Ovary (tissue), 10 donors: ENCODE measurements around the gene ANKUB1. TPM values are rescaled to one million over a fixed set of nuclear protein-coding genes. Genes with fewer than 3 reads are reported as not detected.
"Not testable (repeated sequence)": the region's sequence is repeated elsewhere in the genome, so short reads cannot be mapped to it uniquely, and the experiment has no call there.

ENCODE experiments used
- DNase-seq, 5 donors: peaks; one replicate each; pipeline ENCODE4 v3.0.0-alpha.2; 2019 to 2020
- H3K27ac ChIP-seq, 2 donors: fragments of 200-600 bp; one replicate each; pipeline versions ENCODE4 v1.5.1 to v1.8.0; 2019 to 2022
- H3K27me3 ChIP-seq: fragments of 200-600 bp; one replicate; pipeline ENCODE4 v1.8.0; 2022
- H3K36me3 ChIP-seq: fragments of 200-600 bp; sonication (generic); one replicate; pipeline ENCODE4 v1.5.1; 2019
- H3K4me1 ChIP-seq: one replicate; pipeline ENCODE4 v1.8.1; 2013; ENCODE audit warnings: mild to moderate bottlenecking, moderate library complexity; ENCODE audit not compliant: insufficient read depth
- H3K4me3 ChIP-seq: fragments of 200-600 bp; sonication (generic); one replicate; pipeline ENCODE4 v1.5.1; 2017
- H3K9me3 ChIP-seq, 2 donors: fragments of 200-600 bp in 1 of 2; sonication (generic) in 1 of 2; one replicate each; pipeline versions ENCODE4 v1.5.1 to v1.8.1; 2013 to 2019; ENCODE audit warnings: mild to moderate bottlenecking in 1 of 2, moderate library complexity in 1 of 2
- EP300 ChIP-seq: sonication (generic); formaldehyde crosslinking; IDR thresholded peaks from one replicate; pipeline ENCODE4 v1.6.1; 2017; ENCODE audit warnings: antibody characterized with exemption
- POLR2A ChIP-seq: fragments of 450-650 bp; IDR thresholded peaks from one replicate; pipeline ENCODE4 v1.6.1; 2017; ENCODE audit warnings: antibody characterized with exemption, mild to moderate bottlenecking, moderate library complexity
- WGBS, 3 donors: extraction: QIAGEN DNeasy Blood & Tissue Kit in 1 of 3; methylation state at CpG; one replicate each; pipeline versions ENCODE4 v1.1.5 to v1.1.7; 2013 to 2017; 5-methylcytosine and 5-hydroxymethylcytosine counted together
- intact Hi-C, 4 donors: fragments of 100-400 bp; cut with DNase I; formaldehyde crosslinking; loops; one replicate each; pipeline versions ENCODE4 v1.11.0 to v1.15.1; 2022 to 2023
- long read RNA-seq, 3 donors: library from polyadenylated mRNA in 2 of 3; unstranded in 2 of 3; transcript quantifications; one replicate each; pipeline ENCODE4 v2.0.0 and lab custom pipeline, GENCODE V29; 2021 to 2026
- polyA plus RNA-seq, 2 donors: library from polyadenylated mRNA; stranded (reverse); fragments of 200-250 nt in 1 of 2; fragments of 350-450 nt in 1 of 2; fragmentation: Illumina TruSeq in 1 of 2; extraction: RNeasy Lipid Tissue Mini Kit (QIAGEN cat#74804) in 1 of 2; gene quantifications; one replicate each; pipeline ENCODE4 v1.2.3, GENCODE V29; 2013 to 2014
- total RNA-seq, 7 donors: library from RNA; depleted of rRNA in 2 of 7; stranded (reverse); fragments of >200 nt in 2 of 7; fragmentation: NEBNext Ultra II Directional in 3 of 7; extraction: Animal tissue kit (Norgen Biotek cat#: 25700) in 3 of 7; gene quantifications; one replicate each; pipeline versions ENCODE4 v1.1.0 to v1.2.4, GENCODE V29; 2016 to 2023
- TF ChIP-seq, protein P1 (sequence below), 3 donors: fragments of 450-650 bp in 2 of 3; fragments of 200-600 bp in 1 of 3; IDR thresholded peaks; one replicate each; pipeline versions ENCODE4 v1.5.1 to v1.8.0; 2016 to 2022; ENCODE audit warnings: antibody characterized with exemption in 3 of 3, mild to moderate bottlenecking in 1 of 3
- donor health status: DM: no; HTN: no; CAD: no; lungs with moderate emphysema.
- donor health status: DM: no; HTN: no; CAD: no.
- donor health status: Bipolar disorder and iron deficiency.
- donor health status: DM: yes; HTN: yes; CAD: no.
- donor health status: DM: no; HTN: no; CAD: no.
- donor health status: DM: yes; HTN: yes; CAD: no.

ANKUB1 gene, protein sequence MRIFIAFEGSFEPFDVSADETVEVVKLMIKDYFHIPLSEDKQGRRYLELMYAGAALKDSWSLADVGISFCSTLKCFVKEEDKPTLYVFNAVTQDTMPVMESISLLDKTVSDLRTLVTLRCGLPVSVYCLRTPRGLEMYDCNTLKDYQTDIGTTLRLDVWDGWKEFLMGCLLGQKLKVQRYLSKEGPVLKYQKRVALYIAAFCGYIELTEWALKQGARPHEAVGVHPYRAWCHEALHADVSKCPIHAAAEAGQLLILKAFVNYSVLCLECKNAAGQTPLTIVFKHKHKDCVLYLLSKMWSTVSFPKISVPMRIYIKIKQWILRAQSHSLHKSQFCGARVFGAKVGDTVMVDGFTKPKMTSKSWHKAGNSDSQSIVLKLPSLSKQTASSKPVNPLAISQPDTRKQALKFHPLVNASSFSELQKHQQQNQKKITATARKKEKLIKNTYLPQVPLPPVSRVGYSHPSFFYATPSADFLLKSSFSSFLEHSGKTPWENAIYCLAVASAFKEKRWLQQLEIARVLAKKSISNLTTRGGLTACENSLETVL
- total RNA-seq (1 to 10 TPM in 1 of 7 donors, under 1 TPM in 4, not detected in 2; 0.10 to 3.8 (median 0.48) TPM), polyA plus RNA-seq (not detected)
- long read RNA-seq, donor 1, partial matches to known transcripts, result 0 of 4 reads
- long read RNA-seq, donor 1, other reads (novel, unspliced or antisense), result 4 of 4 reads
- long read RNA-seq, donor 2, result 0 reads
- long read RNA-seq, donor 3, partial matches to known transcripts, result 1 of 19 reads
- long read RNA-seq, donor 3, other reads (novel, unspliced or antisense), result 18 of 19 reads

DNA sequence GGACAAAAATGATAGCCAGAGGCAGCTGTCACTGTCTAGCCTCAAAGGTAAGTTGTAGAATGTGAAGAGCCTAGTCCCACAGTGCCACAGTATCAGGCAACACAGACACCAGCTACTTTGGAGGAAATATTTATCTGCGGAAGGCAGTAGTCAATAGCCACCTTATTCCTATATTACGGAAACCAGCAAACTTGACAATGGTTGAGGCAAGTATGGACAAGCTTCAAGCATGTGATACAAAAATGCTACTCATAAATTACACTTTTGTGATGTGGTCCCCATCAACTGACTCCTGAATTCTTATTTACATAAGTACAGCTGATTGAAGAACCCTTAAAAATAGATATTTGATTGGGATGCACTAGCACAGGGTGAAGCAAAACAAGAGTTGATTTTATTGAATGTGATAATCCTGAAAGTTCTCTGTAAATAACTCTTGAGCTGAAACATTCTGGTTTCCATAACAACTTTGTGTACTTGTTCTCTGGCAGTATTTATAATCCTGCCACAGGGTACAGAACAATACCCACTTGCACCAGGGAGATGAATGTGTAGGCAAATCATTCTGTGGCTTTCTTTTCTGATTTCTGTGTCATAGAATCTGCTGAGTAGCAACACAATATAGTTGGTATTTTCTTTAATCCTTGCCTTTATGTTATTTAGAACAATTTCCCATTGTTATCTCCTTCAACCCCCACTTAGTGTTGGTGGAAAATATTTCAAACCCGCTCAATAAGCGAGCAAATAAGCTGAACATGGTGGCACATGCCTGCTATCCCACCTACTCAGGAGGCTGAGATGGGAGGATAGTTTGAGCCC, at the start of gene ANKUB1:
Gene ANKUB1, minus strand, starts transcription at position 103 of the 819 bp plus-strand sequence. CDS start 188 bp downstream, outside the sequence.
- H3K4me1 ChIP-seq, result no peaks in the 10 kb centered on the region
- H3K27me3 ChIP-seq, result no peaks in the 10 kb centered on the region
- TF ChIP-seq EP300 (no peak), POLR2A (no peak)
- TF ChIP-seq, protein P1, sequence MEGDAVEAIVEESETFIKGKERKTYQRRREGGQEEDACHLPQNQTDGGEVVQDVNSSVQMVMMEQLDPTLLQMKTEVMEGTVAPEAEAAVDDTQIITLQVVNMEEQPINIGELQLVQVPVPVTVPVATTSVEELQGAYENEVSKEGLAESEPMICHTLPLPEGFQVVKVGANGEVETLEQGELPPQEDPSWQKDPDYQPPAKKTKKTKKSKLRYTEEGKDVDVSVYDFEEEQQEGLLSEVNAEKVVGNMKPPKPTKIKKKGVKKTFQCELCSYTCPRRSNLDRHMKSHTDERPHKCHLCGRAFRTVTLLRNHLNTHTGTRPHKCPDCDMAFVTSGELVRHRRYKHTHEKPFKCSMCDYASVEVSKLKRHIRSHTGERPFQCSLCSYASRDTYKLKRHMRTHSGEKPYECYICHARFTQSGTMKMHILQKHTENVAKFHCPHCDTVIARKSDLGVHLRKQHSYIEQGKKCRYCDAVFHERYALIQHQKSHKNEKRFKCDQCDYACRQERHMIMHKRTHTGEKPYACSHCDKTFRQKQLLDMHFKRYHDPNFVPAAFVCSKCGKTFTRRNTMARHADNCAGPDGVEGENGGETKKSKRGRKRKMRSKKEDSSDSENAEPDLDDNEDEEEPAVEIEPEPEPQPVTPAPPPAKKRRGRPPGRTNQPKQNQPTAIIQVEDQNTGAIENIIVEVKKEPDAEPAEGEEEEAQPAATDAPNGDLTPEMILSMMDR (IDR thresholded peaks at IDR 0.05), result no peak
- H3K36me3 ChIP-seq, result no peaks in the 10 kb centered on the region
- no peak within 1 kb of the TSS for H3K4me3 ChIP-seq
- no peak for DNase-seq
- intact Hi-C loops, result no loop called here
- H3K9me3 ChIP-seq, result no peaks in the 10 kb centered on the region
- H3K27ac ChIP-seq, result no peak within 1 kb of the TSS
- 91% methylated on average over 4 of the region's 4 CpGs for WGBS, 3 donors

DNA sequence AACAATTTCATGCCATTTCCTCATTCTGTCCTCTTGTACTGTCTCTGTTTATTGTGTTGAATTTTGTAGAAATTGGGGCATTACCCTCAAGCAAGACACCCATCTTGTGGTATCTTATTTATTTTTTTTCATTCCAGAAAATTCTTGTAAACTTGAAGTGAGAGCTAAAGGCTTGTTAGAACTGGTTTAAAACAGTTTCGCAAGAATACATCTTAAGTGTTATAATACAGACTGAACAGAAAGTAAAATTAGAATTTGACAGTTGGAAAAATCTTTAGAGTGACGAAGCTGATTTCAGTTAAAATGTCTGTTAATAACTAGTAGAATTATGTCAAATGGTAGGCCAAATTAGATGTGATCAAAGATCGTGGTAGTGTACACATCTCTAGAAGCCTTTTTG, 47.5 kb upstream of the ANKUB1 start:
- TF ChIP-seq EP300, result no peak
- TF ChIP-seq, protein P1 (IDR thresholded peaks at IDR 0.05), result no peak
- no peak for TF ChIP-seq POLR2A
- H3K9me3 ChIP-seq, result no peaks in the 10 kb centered on the region
- WGBS, 3 donors, result 97 to 98% (median 97%) methylated on average over 3 of the region's 3 CpGs
- no peak for DNase-seq
- H3K27me3 ChIP-seq, result no peaks in the 10 kb centered on the region
- no peak overlapping the region for H3K4me3 ChIP-seq
- intact Hi-C loops, result no loop called here
- H3K4me1 ChIP-seq, result no peaks in the 10 kb centered on the region
- H3K36me3 ChIP-seq, result no peaks in the 10 kb centered on the region
- H3K27ac ChIP-seq, result no peak overlapping the region

DNA sequence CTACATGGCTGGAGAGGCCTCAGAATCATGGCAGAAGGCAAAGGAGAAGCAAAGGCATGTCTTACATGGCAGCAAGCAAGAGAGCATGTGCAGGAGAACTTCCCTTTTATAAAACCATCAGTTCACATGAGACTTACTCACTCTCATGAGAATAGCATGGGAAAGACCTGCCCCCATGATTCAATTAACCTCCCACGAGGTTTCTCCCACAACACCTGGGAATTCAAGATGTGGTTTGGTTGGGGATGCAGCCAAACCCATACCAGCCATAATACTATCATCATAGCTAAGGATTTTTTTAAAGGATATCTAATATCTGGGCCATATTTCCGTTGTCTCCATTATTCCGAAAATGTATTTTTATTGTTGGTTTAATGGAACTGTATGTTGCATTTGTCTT, 47.1 kb upstream of the ANKUB1 start:
- DNase-seq, H3K27ac ChIP-seq, H3K36me3 ChIP-seq, intact Hi-C loops, H3K9me3 ChIP-seq, H3K27me3 ChIP-seq, H3K4me1 ChIP-seq, H3K4me3 ChIP-seq: not testable (repeated sequence)
- 95 to 99% (median 97%) methylated on average over 3 of the region's 3 CpGs for WGBS, 3 donors

DNA sequence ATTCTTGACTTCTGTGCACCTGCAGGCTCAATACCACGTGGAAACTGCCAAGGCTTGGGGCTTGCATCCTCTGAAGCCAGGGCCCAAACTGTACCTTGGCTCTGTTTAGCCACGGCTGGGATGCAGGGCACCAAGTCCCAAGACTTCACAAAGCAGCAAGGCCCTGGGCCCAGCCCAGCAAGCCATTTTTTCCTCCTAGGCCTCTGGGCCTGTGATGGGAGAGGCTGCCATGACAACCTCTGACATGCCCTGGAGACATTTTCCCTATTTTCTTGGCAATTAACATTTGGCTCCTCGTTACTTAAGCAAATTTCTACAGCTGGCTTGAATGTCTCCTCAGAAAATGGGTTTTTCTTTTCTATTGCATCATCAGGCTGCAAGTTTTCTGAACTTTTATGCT, 46.1 kb upstream of the ANKUB1 start:
- H3K4me1 ChIP-seq, H3K27ac ChIP-seq, intact Hi-C loops, H3K9me3 ChIP-seq, H3K27me3 ChIP-seq, H3K4me3 ChIP-seq, DNase-seq, H3K36me3 ChIP-seq: not testable (repeated sequence)
- 81 to 95% (median 84%) methylated on average over 3 of the region's 3 CpGs for WGBS, 3 donors

DNA sequence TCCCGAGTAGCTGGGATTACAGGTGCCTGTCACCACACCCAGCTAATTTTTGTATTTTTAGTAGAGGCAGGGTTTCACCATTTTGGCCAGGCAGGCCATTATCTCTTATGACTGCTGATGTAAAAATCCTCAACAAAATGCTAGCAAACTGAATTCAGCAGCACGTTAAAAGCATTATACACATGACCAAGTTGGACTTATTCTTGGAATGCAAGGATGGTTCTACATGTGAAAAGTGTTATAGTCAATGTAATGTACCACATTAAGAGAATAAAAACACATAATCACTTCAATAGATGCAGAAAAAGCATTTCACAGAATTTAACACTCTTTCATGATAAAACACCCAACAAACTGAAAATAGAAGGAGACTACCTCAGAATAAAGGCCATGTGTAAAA, 40.9 kb upstream of the ANKUB1 start:
- 92 to 98% (median 95%) methylated on average over 2 of the region's 2 CpGs for WGBS, 3 donors

More for the DNA sequence above, 40.9 kb upstream of the ANKUB1 start:
- Histone ChIP-seq H3K27ac (no peak overlapping the region), H3K36me3 (no peaks in the 10 kb centered on the region), H3K4me3 (no peak overlapping the region), H3K27me3 (no peaks in the 10 kb centered on the region), H3K9me3 (peaks cover 0 to 3% of the 10 kb centered on the region in 2 donors), H3K4me1 (no peaks in the 10 kb centered on the region)
- TF ChIP-seq, protein P1 (IDR thresholded peaks at IDR 0.05), result no peak
- TF ChIP-seq EP300 (no peak), POLR2A (no peak)
- intact Hi-C loops, result no loop called here
- DNase-seq, result no peak
